NCI-H2081 (cell line): Measurements from ENCODE around the gene MRPL49.

Experiments used
- DNase-seq, 2 experiments: peaks; one replicate each; lab custom pipeline; 2025; lab: John Stamatoyannopoulos, UW

MRPL49 gene

DNA sequence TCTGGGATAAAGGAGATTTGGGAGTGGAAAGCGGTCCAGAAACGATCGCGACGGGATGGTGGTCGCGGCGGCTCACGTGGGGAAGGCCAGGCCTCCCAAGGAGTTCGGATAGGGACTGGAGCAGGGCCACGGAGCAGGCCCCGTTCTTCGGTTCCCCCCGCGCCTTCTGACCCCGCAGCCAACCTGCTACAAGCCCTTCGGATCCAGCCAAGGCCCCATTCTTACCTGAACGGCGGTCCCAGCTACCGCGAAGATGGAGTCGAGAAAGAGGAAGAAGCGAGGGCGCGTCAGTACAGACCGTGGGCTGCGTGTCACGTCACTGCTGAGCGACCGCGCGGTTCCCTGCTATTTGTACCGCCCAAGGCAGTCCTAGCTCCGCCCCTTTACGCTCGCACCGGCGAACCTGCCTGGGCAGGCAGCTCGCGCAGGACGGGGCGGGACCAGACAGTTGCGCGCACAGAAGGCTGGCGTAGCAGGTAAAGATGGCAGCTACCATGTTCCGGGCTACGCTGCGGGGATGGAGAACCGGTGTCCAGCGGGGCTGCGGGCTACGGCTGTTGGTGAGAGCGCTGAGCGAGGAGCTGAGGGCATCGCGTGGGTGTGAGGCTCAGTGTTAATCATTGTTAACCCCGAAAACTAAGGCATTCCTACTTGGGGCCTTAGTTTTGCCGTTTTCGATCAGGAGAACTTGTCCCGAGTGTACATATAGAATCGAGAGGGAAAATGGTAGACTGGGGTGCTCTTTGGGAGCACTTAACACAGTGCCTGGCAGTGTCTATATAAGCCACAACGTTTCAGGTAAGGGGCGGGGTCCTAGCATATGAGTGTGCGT lies at the start of gene MRPL49, which contains the start of gene FAU:
TSS of gene MRPL49 (plus strand) at position 457 of the 832 bp plus-strand sequence. CDS start at position 483, 26 bp downstream.
TSS of gene FAU (minus strand) at position 270 of the 832 bp plus-strand sequence. CDS start 321 bp downstream, outside the sequence.
- peak; percentile 97 to 98 for DNase-seq

DNA sequence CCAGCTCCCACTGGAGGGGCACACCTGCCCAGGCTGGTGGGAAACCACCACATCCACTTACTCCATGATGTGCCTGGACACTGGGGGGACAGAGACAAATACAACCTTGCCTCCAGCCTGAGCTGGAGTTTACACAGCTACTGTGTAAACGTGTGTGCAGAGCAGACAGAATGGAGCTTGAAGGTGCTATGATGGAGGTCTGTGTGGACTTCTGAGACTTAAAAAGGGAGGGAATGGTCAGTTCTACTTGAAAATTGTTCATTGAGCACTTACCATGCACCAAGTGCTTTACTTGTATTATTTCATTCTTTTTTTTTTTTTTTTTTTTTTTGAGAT lies 49.5 kb upstream of the MRPL49 start:
- no peak for DNase-seq

GRCh38 chr11:65077451-65077850 lies 44.7 kb upstream of the MRPL49 start:
- DNase-seq: no peak

DNA sequence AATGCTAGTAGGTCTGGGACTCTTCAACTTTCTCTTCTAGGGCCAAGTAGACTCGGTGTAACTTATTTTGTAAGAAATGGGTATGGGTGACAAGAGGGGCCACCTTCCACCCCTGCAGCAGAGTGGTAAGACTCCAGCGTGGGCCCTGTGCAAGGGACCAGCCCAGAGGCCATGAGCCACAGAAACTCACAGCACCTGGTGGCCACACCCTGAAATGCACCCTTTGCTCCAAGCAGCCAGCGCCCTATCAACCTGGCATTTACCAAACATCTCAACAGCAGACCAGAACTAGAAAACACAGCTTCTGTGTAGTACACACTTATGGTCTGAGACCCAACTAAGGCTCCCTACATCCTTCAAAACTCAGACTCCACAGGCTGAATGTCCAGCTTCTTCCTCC lies 44.0 kb upstream of the MRPL49 start:
- DNase-seq: peak in 1 of 2 experiments; percentile 30

- no peak for DNase-seq
These were observed 43.3 kb upstream of the MRPL49 start for GRCh38 chr11:65078786-65079342.

DNA sequence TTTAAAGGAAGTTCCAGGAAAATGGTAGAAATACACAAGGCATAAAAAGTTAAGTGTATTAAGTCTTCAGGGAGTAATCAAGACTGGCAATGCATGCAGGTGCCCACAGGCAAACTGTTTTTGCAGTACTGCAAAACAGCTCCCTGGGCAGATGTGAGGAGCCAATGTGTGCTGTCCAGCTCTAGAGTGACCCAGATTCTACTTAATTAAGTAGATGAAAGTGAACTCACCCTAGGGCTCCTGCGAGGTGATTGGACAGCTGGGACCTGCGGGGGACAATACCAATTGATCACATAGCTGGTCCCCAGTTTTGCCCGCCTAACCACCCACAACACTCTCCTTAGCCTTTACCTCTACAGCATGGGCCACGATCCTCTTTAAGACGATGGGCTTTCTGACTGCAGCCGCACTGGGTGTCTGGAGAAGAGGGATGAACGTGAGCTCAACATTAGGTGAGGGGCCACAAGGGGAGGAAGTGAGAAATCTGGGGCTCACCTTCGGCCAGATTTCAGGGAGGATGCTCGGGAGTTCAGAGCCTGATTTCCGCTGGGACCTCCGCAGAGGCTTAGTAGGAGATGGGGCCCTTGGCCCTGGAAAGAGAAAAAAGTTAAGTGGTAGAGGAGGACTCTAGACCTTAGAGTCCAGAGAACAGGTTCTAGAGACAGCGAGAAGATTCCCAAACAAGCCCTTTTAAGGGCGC lies 38.8 kb upstream of the MRPL49 start:
- no peak for DNase-seq

DNA sequence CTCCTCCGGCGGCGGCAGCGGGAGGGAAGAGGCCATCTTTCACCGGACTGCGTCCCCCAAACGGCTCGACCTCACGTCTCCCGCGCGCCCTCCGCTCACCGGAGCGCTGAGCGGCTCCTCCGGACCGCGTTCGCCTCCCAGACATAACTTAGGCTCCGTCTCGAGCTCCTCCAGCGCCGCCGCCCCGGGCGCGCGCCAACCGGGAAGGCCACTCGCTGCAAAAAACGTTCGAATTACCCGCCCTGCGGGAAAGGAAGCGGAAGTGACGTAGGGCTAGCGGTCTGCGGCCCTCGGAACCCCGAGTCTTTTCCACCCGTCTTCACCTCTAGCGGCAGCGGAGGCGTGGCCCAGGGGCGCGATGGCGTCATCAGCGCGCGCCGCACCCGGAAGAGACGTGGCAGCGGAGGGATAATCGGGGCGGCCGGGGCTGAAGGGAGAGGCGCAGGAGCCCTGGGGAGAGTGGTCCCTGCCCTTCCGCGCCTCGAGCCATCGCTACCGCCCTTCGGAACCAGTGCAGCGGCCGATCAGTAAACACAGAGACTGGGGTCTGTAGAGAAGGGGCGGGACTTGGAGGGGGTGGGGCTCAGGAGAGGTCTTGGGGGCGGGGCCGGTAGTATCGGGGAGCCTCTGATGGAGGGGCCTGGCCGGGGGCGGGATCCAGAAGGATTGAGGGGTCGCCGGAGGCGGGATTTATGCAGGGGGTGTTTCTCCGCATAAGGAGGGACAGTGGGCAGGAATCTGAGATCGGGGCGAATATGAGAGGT lies 38.1 kb upstream of the MRPL49 start, which contains the start of the genes CDCA5 and ZFPL1:
TSS of gene CDCA5 (minus strand) at position 207 of the 764 bp plus-strand sequence. CDS start at position 145, 62 bp downstream.
TSS of gene ZFPL1 (plus strand) at position 389 of the 764 bp plus-strand sequence. CDS start 477 bp downstream, outside the sequence.
- DNase-seq: peak; percentile 95 to 96

DNA sequence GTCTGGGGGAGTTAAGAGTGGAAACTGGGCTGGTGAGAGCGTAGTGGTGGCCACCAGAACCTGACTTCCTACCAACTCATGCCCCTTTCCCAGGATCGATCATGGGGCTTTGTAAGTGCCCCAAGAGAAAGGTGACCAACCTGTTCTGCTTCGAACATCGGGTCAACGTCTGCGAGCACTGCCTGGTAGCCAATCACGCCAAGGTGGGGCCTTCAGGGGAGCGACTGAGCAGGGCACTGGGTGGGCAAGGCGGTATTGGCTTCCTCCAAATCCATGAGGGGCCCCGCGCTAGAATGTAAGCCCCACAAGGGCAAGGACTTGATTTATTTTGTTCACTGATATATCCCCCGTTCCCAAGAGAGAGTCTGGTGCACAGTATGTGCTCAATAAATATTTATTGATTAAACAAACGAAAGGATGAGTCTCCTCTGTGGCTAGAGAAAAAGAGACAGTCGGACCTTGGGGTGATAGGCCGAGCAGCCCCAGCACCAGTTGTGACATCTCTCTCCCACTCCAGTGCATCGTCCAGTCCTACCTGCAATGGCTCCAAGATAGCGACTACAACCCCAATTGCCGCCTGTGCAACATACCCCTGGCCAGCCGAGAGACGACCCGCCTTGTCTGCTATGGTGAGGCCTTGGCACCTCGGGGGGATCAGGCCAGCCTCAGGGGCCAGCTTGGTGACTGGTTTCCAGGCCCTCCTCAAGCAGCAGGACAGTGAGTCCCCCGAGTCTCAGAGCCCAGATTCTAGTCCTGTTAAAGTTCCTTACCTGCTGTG lies 37.3 kb upstream of the MRPL49 start:
- DNase-seq: no peak

- no peak for DNase-seq
These were observed 36.7 kb upstream of the MRPL49 start for GRCh38 chr11:65085446-65085845.

DNA sequence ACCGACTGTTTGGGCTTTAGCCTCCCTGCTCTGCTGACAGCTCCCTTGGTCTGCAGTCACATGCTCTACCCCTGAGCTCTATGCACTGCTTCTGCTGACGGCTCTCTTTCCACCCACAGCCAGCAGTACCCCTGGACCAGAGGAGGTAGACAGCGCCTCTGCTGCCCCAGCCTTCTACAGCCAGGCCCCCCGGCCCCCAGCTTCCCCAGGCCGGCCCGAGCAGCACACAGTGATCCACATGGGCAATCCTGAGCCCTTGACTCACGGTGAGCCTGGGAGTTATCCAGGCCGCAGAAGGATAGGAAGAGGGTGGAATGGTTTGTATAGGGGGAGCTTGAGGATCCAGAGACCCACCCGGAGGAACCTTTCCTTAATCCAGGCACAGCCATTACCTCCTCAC lies 35.3 kb upstream of the MRPL49 start:
- DNase-seq: no peak

DNA sequence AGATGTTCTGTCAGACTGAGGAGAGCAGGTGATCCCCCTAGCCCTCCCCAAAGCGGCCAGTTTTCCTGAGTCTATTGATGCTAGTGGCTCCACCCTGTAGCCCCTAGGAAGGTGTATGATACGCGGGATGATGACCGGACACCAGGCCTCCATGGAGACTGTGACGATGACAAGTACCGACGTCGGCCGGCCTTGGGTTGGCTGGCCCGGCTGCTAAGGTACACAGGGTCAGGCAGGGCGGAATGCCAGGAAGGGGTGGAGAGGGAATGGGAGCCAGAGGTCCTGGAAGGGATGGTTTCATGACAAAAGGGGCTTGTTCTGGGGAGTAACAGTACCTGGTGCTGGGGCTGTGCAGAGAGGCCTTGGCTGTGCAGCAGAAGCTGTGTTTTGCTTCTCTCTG lies 34.9 kb upstream of the MRPL49 start:
- no peak for DNase-seq

DNA sequence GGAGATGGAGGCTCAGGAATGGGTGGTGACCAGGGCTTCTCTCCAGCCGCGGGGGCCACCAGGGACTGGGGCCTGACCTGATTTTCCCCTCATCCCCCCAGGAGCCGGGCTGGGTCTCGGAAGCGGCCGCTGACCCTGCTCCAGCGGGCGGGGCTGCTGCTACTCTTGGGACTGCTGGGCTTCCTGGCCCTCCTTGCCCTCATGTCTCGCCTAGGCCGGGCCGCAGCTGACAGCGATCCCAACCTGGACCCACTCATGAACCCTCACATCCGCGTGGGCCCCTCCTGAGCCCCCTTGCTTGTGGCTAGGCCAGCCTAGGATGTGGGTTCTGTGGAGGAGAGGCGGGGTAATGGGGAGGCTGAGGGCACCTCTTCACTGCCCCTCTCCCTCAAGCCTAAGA lies 34.3 kb upstream of the MRPL49 start:
- no peak for DNase-seq

- no peak for DNase-seq
These were observed 32.5 kb upstream of the MRPL49 start for GRCh38 chr11:65089621-65090020.

GRCh38 chr11:65090628-65091027 lies 31.5 kb upstream of the MRPL49 start:
- DNase-seq: no peak

- no peak for DNase-seq
These were observed 26.7 kb upstream of the MRPL49 start for GRCh38 chr11:65095427-65095826.

DNA sequence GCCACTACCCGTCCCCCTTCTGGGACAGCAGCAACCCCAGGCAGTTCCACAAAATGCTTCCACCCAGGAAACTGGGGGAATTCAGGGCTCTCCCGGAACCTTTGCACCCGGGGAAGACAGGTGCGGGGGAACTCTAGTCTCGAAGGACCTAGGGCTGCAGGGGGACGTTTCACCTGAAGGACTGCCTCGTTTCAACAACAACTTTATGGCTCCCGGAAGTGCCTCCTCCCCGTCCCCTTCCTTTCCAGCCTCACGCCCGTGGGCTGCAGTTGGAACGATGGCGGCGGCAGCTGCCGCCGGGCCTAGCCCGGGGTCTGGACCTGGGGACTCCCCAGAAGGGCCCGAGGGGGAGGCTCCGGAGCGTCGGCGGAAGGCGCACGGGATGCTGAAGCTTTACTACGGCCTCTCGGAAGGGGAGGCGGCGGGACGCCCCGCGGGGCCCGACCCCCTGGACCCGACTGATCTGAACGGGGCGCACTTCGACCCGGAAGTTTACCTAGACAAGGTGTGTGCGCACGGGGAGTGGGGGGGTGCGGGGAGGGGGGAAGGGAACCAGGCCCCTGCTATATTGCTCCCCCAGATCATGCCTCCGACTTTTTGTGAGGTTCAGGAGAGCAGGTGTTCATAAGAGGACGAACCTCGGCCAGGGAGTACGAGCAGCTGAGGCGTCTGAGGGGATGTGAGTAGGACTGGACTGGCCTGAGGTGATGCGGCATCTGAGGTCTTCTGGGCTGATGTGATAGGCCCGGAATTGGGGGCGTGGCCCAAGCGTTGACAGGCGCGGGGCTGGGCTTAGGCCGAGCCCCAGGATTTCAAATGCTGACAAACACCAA lies 25.9 kb upstream of the MRPL49 start, which contains the start of gene VPS51:
TSS of gene VPS51 (plus strand) at position 241 of the 833 bp plus-strand sequence. CDS start at position 278, 37 bp downstream.
- peak; percentile 85 to 93 for DNase-seq

DNA sequence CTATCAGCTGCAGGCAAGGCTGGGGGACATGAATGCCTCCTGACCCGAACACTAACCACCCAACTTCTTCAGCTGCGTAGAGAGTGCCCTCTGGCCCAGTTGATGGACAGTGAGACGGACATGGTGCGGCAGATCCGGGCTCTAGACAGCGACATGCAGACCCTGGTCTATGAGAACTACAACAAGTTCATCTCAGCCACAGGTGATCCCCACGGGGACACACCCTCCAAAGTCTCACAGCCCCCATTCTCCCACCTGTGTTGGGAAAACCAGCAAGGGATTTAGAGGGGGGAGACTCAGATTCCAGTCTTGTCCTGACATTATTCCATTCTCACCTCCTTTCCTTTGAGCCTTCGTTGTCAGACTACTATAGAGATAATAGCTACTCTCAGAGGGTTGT lies 25.2 kb upstream of the MRPL49 start:
- DNase-seq: no peak

- no peak for DNase-seq
These were observed 21.3 kb upstream of the MRPL49 start for GRCh38 chr11:65100674-65101350.
